Neuronal stem cell (in vitro differentiated cells): ENCODE measurements around the gene HSPA1L.

Experiments used
- DNase-seq: peaks from one replicate; pipeline ENCODE4 v3.0.0-alpha.2; 2013; ENCODE audit warnings: low spot score
- H2AFZ ChIP-seq: one replicate; pipeline ENCODE4 v1.6.1; 2013; ENCODE audit warnings: mild to moderate bottlenecking, low read length, inconsistent platforms
- H2AK5ac ChIP-seq: 2 replicates; pipeline ENCODE4 v1.6.1; 2013; ENCODE audit warnings: low read depth, mild to moderate bottlenecking, inconsistent platforms, low read length, moderate library complexity, mixed read lengths
- H2BK120ac ChIP-seq: 2 replicates; pipeline ENCODE4 v1.6.1; 2013; ENCODE audit warnings: low read depth, mild to moderate bottlenecking, inconsistent platforms, low read length, moderate library complexity, mixed read lengths
- H2BK12ac ChIP-seq: one replicate; pipeline ENCODE4 v1.6.1; 2013; ENCODE audit warnings: low read length, inconsistent platforms
- H2BK15ac ChIP-seq: 2 replicates; pipeline ENCODE4 v1.6.1; 2013; ENCODE audit warnings: mild to moderate bottlenecking, low read length, inconsistent platforms, mixed read lengths
- H2BK5ac ChIP-seq: one replicate; pipeline ENCODE4 v1.6.1; 2013; ENCODE audit warnings: inconsistent platforms, mild to moderate bottlenecking, low read length, moderate library complexity
- H3K14ac ChIP-seq: one replicate; pipeline ENCODE4 v1.6.1; 2013; ENCODE audit warnings: low read length, inconsistent platforms
- H3K18ac ChIP-seq: 2 replicates; pipeline ENCODE4 v1.6.1; 2013; ENCODE audit warnings: low read length, inconsistent platforms
- H3K23ac ChIP-seq: 2 replicates; pipeline ENCODE4 v1.6.1; 2013; ENCODE audit warnings: low read depth, mild to moderate bottlenecking, mixed read lengths, low read length, inconsistent platforms; ENCODE audit not compliant: poor library complexity
- H3K27ac ChIP-seq: replicated peaks from 3 replicates; pipeline ENCODE4 v1.5.1; 2013; ENCODE audit warnings: low read length, inconsistent platforms
- H3K27me3 ChIP-seq, 3 experiments: 2 replicates each; pipeline ENCODE4 v1.6.1; 2013; ENCODE audit warnings: low read length in 3 of 3, mild to moderate bottlenecking in 2 of 3, inconsistent platforms in 1 of 3, low read depth in 1 of 3, mixed read lengths in 1 of 3, moderate library complexity in 1 of 3; ENCODE audit not compliant: control insufficient read depth in 3 of 3, insufficient read depth in 3 of 3
- H3K36me3 ChIP-seq, 2 donors: replicated peaks in 1 of 2; 2 replicates each; pipeline ENCODE4 v1.6.1; 2013; ENCODE audit warnings: low read length in 2 of 2; ENCODE audit not compliant: control insufficient read depth in 2 of 2, insufficient read depth in 2 of 2
- H3K4ac ChIP-seq: 2 replicates; pipeline ENCODE4 v1.6.1; 2013; ENCODE audit warnings: inconsistent platforms, mild to moderate bottlenecking, low read length, moderate library complexity
- H3K4me1 ChIP-seq, 2 donors: 1 replicate in 1 of 2; 2 replicates in 1 of 2; pipeline ENCODE4 v1.6.1; 2013; ENCODE audit warnings: low read length in 2 of 2, low read depth in 1 of 2; ENCODE audit not compliant: control insufficient read depth in 2 of 2, insufficient read depth in 1 of 2
- H3K4me2 ChIP-seq: one replicate; pipeline ENCODE4 v1.6.1; 2013; ENCODE audit warnings: mild to moderate bottlenecking, low read length, inconsistent platforms; ENCODE audit not compliant: insufficient read depth, poor library complexity, severe bottlenecking
- H3K4me3 ChIP-seq, 2 donors: 2 replicates each; pipeline ENCODE4 v1.5.1; 2013; ENCODE audit warnings: low read length in 2 of 2, mild to moderate bottlenecking in 2 of 2, inconsistent platforms in 1 of 2, moderate library complexity in 1 of 2
- H3K79me1 ChIP-seq: one replicate; pipeline ENCODE4 v1.6.1; 2013; ENCODE audit warnings: low read depth, mild to moderate bottlenecking, inconsistent platforms, low read length, moderate library complexity
- H3K9ac ChIP-seq: one replicate; pipeline ENCODE4 v1.6.1; 2013; ENCODE audit warnings: mild to moderate bottlenecking, low read depth, low read length, inconsistent platforms; ENCODE audit not compliant: poor library complexity
- H3K9me3 ChIP-seq, 2 donors: replicated peaks in 1 of 2; 2 replicates each; pipeline versions ENCODE3 to v1.6.1; 2013; ENCODE audit warnings: low read length in 2 of 2, mild to moderate bottlenecking in 2 of 2, inconsistent platforms in 1 of 2, low read depth in 1 of 2, mixed read lengths in 1 of 2, moderate library complexity in 1 of 2; ENCODE audit not compliant: control insufficient read depth in 2 of 2, insufficient read depth in 1 of 2
- H4K8ac ChIP-seq: one replicate; pipeline ENCODE4 v1.6.1; 2013; ENCODE audit warnings: low read depth, mild to moderate bottlenecking, inconsistent platforms, low read length, moderate library complexity
- H4K91ac ChIP-seq: one replicate; pipeline ENCODE4 v1.6.1; 2013; ENCODE audit warnings: low read length, low read depth, mild to moderate bottlenecking, inconsistent platforms; ENCODE audit not compliant: poor library complexity
- WGBS, 2 donors: extraction: QIAGEN DNeasy Blood & Tissue Kit; methylation state at CpG; one replicate each; pipeline ENCODE4 v1.1.7; 2013; ENCODE audit warnings: missing lambda C conversion rate in 2 of 2, mixed read lengths in 1 of 2; ENCODE audit not compliant: insufficient read length in 2 of 2, insufficient replicate concordance in 1 of 2; ENCODE audit errors: extremely low coverage in 2 of 2; 5-methylcytosine and 5-hydroxymethylcytosine counted together

The HSPA1L gene

GRCh38 chr6:31770860-31771259 is 44.2 kb downstream of the HSPA1L start:
- no peak overlapping the region for H3K14ac ChIP-seq

GRCh38 chr6:31769684-31770371 is 45.3 kb downstream of the HSPA1L start:
- H3K23ac ChIP-seq = peak overlapping the region; percentile 37
- no peak overlapping the region for H2AK5ac ChIP-seq
- no peak overlapping the region for H3K27ac ChIP-seq
- no peaks in the 10 kb centered on the region for H3K27me3 ChIP-seq
- no peak overlapping the region for H2BK12ac ChIP-seq
- H3K4me3 ChIP-seq = no peak overlapping the region
- H3K18ac ChIP-seq = no peak overlapping the region
- no peak overlapping the region for H3K14ac ChIP-seq
- H3K79me1 ChIP-seq = no peaks in the 10 kb centered on the region
- H3K36me3 ChIP-seq = peaks cover 0 to 6% of the 10 kb centered on the region in 2 donors
- no peak overlapping the region for H2AFZ ChIP-seq
- no CpG with 5 or more reads among the region's 12 CpGs for WGBS, 2 donors
- H4K8ac ChIP-seq = no peak overlapping the region
- no peak overlapping the region for H2BK15ac ChIP-seq
- peaks cover 0 to 1% of the 10 kb centered on the region in 2 donors for H3K9me3 ChIP-seq
- H3K4me1 ChIP-seq = peaks cover 0 to 8% of the 10 kb centered on the region in 2 donors
- no peak overlapping the region for H3K4me2 ChIP-seq
- no peak overlapping the region for H4K91ac ChIP-seq
- no peak overlapping the region for H3K9ac ChIP-seq
- H2BK5ac ChIP-seq = peak overlapping the region; percentile 32
- no peak overlapping the region for H2BK120ac ChIP-seq
- DNase-seq = no peak
- no peak overlapping the region for H3K4ac ChIP-seq

More at GRCh38 chr6:31770860-31771259, 44.2 kb downstream of the HSPA1L start:
- Histone ChIP-seq H2BK120ac (no peak overlapping the region), H3K18ac (no peak overlapping the region), H2BK12ac (no peak overlapping the region), H2AFZ (no peak overlapping the region), H3K9me3 (peaks cover 0 to 1% of the 10 kb centered on the region in 2 donors), H3K4me1 (peaks cover 0 to 7% of the 10 kb centered on the region in 2 donors), H3K23ac (no peak overlapping the region), H3K79me1 (no peaks in the 10 kb centered on the region), H3K27me3 (no peaks in the 10 kb centered on the region), H3K9ac (no peak overlapping the region), H2BK15ac (no peak overlapping the region), H3K4ac (no peak overlapping the region), H3K4me2 (no peak overlapping the region), H4K91ac (no peak overlapping the region), H3K36me3 (no peaks in the 10 kb centered on the region), H3K27ac (no peak overlapping the region), H3K4me3 (no peak overlapping the region), H4K8ac (no peak overlapping the region), H2AK5ac (no peak overlapping the region), H2BK5ac (no peak overlapping the region)
- WGBS, 2 donors = no CpG with 5 or more reads among the region's 2 CpGs
- DNase-seq = no peak

GRCh38 chr6:31768363-31769257 is 46.5 kb downstream of the HSPA1L start:
- H3K14ac ChIP-seq = no peak overlapping the region
- no peak overlapping the region for H3K4ac ChIP-seq
- H2AK5ac ChIP-seq = peak overlapping the region; percentile 9
- H3K4me1 ChIP-seq = peaks cover 6 to 15% of the 10 kb centered on the region in 2 donors
- H2BK12ac ChIP-seq = peak overlapping the region; percentile 54
- H3K18ac ChIP-seq = peak overlapping the region; percentile 71
- no CpG with 5 or more reads among the region's 18 CpGs for WGBS, 2 donors
- no peak overlapping the region for H3K4me3 ChIP-seq
- H3K4me2 ChIP-seq = no peak overlapping the region
- H3K27me3 ChIP-seq = no peaks in the 10 kb centered on the region
- no peak overlapping the region for H2AFZ ChIP-seq
- H3K23ac ChIP-seq = peak overlapping the region; percentile 31
- no peak overlapping the region for H2BK15ac ChIP-seq
- no peaks in the 10 kb centered on the region for H3K79me1 ChIP-seq
- H2BK120ac ChIP-seq = no peak overlapping the region
- H3K9me3 ChIP-seq = peaks cover 0 to 1% of the 10 kb centered on the region in 2 donors
- peak overlapping the region; percentile 12 for H2BK5ac ChIP-seq
- peaks cover 0 to 17% of the 10 kb centered on the region in 2 donors for H3K36me3 ChIP-seq
- H4K8ac ChIP-seq = no peak overlapping the region
- DNase-seq = no peak
- no peak overlapping the region for H4K91ac ChIP-seq
- no peak overlapping the region for H3K27ac ChIP-seq
- peak overlapping the region; percentile 84 for H3K9ac ChIP-seq

GRCh38 chr6:31767096-31767645 is 47.9 kb downstream of the HSPA1L start:
- no CpG with 5 or more reads among the region's 6 CpGs for WGBS, 2 donors
- Histone ChIP-seq H3K4ac (no peak overlapping the region), H2BK15ac (peak overlapping the region; percentile 96), H2AFZ (no peak overlapping the region), H3K27ac (no peak overlapping the region), H4K91ac (no peak overlapping the region), H3K4me3 (no peak overlapping the region), H3K18ac (peak overlapping the region; percentile 23), H3K9ac (no peak overlapping the region), H3K4me2 (no peak overlapping the region), H2BK5ac (no peak overlapping the region), H3K23ac (no peak overlapping the region), H4K8ac (no peak overlapping the region), H2AK5ac (peak overlapping the region; percentile 41), H2BK120ac (no peak overlapping the region), H3K14ac (no peak overlapping the region), H3K27me3 (no peaks in the 10 kb centered on the region), H3K4me1 (peaks cover 15 to 23% of the 10 kb centered on the region in 2 donors), H3K79me1 (no peaks in the 10 kb centered on the region), H2BK12ac (no peak overlapping the region), H3K36me3 (peaks cover 0 to 29% of the 10 kb centered on the region in 2 donors), H3K9me3 (peaks cover 0 to 1% of the 10 kb centered on the region in 2 donors)
- no peak for DNase-seq
